ENCODE measurements around the gene SERINC5.
"Not testable (repeated sequence)": the region's sequence is repeated elsewhere in the genome, so short reads cannot be mapped to it uniquely, and the experiment has no call there.

SERINC5 gene

GRCh38 chr5:80195837-80196400 is 59.9 kb downstream of the SERINC5 start:
- no peak for DNase-seq (ENCODE audit: low read depth)

- DNase-seq (ENCODE audit: low read depth), result no peak
Observed at GRCh38 chr5:80194468-80194867, 61.4 kb downstream of the SERINC5 start.

GRCh38 chr5:80193401-80193800 is 62.4 kb downstream of the SERINC5 start:
- DNase-seq (ENCODE audit: low read depth), result no peak

- DNase-seq (ENCODE audit: low read depth), result no peak
Observed at GRCh38 chr5:80192507-80193241, 63.2 kb downstream of the SERINC5 start.

DNA sequence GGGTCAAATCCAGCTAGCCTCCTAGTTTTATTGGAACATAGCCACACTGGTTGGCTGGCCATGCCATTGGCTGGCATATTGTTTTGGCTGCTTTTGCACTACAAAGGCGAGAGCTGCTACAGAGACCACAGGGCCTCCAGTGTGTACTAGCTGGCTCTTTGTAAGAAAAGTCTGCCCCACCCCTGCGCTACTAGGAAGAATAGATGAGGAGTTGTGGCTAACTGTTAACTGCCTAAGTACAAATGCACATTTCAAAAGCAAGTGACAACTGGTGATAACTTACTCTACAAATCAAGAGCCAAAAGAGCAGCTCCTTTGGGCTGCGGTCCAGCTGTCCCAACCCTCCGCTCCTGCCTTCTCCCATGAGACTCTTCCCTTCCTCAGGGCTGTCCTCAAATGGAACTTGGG is 63.9 kb downstream of the SERINC5 start:
- DNase-seq (ENCODE audit: low read depth), result no peak

- no peak for DNase-seq (ENCODE audit: low read depth)
Observed at GRCh38 chr5:80191397-80191796, 64.5 kb downstream of the SERINC5 start.

- no peak for DNase-seq (ENCODE audit: low read depth)
Observed at GRCh38 chr5:80190960-80191359, 64.9 kb downstream of the SERINC5 start.

GRCh38 chr5:80189701-80190100 is 66.1 kb downstream of the SERINC5 start:
- no peak for DNase-seq (ENCODE audit: low read depth)

DNA sequence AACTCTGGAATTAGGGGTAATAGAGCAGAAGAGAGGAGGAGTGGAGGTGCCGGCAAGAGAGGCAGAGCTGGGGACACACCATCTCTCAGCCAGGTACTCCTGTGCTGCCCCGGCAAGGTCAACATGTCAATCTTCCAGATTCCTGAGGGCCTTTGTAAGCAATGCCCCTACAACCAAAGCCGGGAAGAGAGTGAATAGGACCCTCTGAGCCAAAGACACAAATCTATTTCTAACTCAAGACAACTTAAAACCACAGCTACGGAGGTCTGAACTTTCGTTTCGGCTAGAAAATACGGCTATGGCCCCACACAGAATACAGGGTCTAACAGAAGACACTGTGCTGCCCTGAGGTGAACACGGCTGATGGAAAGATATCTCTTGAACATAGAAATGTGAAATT is 66.6 kb downstream of the SERINC5 start:
- DNase-seq (ENCODE audit: low read depth), result no peak

DNA sequence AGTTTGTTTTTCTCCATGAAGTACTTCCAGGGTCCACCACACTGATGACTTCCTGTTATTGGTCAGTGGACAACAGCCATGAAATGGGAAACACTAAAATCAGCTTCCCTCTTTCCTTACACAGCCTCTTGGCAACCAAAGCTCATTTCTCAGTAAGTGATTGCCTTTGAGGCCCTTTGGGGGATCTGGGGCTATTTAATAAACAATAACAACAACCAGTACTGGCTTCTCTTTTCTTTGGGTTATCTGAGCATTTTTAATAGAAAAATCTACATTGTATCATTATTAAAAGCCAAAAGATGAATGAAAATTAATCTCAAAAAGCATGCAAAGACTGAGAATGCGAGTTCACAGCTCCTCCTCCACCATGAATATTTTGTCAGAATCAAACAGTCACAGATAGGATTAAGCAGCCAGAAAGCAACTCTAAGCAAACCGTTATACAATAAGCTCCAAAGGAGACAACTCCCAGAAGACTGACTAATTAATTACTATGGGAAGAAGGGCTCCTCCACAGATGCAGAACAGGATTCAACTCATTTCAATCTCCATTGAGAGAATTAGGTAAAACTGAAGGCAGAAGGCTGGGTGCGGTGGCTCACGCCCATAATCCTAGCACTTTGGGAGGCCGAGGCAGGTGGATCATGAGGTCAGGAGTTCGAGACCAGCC is 68.3 kb downstream of the SERINC5 start:
- DNase-seq (ENCODE audit: low read depth), result no peak

DNA sequence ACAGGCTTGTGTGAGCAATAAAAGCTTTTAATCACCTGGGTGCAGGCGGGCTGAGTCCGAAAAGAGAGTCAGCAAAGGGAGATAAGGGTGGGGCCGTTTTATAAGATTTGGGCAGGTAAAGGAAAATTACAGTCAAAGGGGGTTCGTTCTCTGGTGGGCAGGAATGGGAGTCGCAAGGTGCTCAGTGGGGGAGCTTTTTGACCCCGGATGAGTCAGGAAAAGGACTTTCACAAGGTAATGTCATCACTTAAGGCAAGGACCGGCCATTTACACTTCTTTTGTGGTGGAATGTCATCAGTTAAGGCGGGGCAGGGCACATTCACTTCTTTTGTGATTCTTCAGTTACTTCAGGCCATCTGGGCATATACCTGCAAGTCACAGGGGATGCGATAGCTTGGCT is 70.3 kb downstream of the SERINC5 start:
- not testable (repeated sequence) for DNase-seq (ENCODE audit: low read depth)

GRCh38 chr5:80185095-80185494 is 70.8 kb downstream of the SERINC5 start:
- DNase-seq (ENCODE audit: low read depth), result no peak

DNA sequence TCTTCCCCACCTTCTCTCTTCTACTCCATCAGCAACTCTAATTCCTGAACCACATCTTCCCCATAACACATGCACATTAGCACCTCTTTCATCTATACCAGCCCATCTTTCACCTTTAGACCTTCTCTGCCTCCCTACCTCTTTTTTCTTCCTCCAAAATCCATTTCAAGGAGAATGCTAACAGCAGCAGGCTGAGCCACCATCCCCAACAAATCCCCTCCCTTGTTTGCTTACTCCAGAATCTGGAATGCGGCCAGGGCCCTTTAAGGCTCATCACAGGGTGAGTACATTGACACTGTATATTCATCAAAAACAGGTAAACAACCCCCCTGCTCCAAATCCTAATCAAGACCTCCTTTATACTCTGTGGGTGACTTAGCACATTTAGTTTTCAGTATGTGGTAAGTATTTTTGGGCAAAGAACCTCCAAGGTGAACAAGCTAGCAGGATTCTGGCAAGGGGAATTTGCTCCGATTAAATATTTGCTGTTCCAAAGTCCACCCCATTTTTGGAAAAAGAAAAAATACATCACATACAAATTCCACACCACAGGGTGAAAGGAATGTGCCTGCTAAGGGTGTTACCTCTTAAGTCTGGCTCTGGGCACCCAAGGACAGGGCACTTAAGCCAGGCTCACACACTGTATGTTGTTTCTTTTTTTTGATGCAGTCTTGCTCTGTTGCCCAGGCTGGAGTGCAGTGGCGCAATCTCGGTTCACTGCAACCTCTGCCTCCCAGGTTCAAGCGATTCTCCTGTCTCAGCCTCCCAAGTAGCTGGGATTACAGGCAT is 71.4 kb downstream of the SERINC5 start:
- no peak for DNase-seq (ENCODE audit: low read depth)

DNA sequence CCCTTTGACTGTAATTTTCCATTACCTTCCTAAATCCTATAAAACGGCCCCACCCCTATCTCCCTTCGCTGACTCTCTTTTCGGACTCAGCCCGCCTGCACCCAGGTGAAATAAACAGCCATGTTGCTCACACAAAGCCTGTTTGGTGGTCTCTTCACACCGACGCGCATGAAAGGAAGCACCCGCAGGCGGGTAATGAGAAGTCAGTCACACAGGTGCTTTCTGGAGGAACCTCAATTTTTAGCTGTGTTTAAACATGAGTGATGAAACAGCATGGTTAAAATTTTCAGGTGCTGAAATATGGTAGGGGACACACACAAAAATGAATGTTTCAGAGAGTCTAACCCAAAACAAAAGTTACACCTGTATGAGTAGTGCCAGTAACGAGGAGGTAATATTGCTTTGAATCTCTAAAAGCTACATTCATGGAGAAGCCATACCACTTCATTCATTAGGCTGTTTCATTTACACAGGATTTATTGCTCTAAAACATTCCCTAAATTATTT is 72.1 kb downstream of the SERINC5 start:
- not testable (repeated sequence) for DNase-seq (ENCODE audit: low read depth)

DNA sequence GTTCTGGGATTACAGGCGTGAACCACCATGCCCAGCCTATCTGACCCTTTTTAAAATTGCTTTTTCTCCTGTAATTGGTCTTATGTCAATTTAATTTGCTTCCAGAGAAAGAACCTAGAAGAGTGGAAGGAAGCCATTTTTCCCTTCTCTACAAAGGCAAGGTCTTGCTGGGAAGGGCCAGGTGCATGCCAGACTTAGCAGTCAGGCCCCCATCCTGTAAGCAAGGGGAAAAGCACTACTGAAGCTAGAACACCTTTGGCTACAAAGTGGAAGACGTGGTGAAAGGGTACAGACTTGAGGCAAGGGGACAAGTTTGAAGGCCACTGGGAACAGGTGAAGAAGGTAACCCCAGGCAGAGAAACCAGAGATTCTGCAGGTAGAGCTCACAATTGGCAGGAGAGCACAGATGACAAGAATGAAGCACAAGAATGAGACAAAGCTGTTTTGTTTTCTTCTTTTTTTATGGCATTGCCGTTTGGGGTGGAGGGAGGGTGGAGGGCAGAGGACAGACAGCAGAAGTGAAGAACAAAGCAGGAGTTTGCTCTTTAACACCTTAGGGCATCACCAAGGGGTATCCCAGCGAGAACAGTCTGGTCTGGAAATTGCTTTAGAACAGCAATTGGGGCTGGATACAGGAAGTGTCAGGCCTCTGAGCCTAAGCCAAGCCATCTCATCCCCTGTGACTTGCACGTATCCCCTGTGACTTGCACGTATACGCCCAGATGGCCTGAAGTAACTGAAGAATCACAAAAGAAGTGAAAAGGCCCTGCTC is 72.9 kb downstream of the SERINC5 start:
- DNase-seq (ENCODE audit: low read depth), result no peak

GRCh38 chr5:80181618-80182211 is 74.1 kb downstream of the SERINC5 start:
- DNase-seq (ENCODE audit: low read depth), result no peak

DNA sequence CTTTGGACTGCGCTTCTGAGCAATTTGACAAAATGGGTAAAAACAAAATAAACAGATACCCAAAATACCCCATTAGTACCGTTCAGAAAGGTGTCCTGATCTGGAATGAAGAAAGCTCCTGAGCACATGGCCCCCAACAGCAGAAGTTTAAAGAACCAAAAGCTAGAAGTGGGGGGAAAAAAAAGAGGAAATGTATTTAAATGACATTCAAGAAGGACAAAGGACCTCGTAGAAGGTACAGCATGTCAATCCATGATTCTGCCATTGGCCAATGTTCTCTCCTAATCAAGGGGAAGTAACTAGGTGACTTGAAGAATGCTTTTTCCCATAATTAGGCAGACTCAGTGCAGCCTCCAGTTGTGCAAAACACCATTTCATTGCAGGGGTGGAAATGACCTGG is 78.6 kb downstream of the SERINC5 start:
- no peak for DNase-seq (ENCODE audit: low read depth)

GRCh38 chr5:80175337-80175736 is 80.5 kb downstream of the SERINC5 start:
- no peak for DNase-seq (ENCODE audit: low read depth)

- no peak for DNase-seq (ENCODE audit: low read depth)
Observed at GRCh38 chr5:80174790-80175189, 81.1 kb downstream of the SERINC5 start.

- no peak for DNase-seq (ENCODE audit: low read depth)
Observed at GRCh38 chr5:80172067-80172695, 83.7 kb downstream of the SERINC5 start.

DNA sequence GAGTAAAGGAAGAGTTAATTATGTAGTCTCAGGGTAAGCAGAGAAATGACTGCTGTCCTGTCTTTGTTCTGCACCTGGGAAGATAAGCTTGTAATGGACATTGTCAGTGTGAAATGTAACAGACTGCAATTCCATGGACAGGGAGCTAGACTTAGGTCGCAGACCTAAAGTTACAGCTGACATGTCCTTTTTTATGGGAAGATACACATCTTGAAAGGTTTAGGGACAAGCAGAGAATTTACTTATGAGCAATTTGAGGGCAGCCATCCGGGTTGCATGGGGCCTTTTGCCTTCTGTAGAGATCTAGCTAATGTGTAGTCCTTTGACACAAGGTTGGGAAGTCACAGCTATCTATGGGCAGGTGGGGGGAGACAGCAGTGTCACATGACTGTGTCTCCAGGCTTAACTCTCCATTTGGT is 85.7 kb downstream of the SERINC5 start:
- no peak for DNase-seq (ENCODE audit: low read depth)

Data from HS-27A (cell line).